Measurements from ENCODE around the gene SLX1A. TPM values are rescaled to one million over a fixed set of nuclear protein-coding genes. Genes with fewer than 3 reads are reported as not detected.

Gene SLX1A
- total and polyA plus RNA-seq, 9 of the 15 experiments (the other 6 are each of a cell fraction or from before 2014, with no cell fraction given) = 2.3 to 86.5 (median 11.6) TPM

DNA sequence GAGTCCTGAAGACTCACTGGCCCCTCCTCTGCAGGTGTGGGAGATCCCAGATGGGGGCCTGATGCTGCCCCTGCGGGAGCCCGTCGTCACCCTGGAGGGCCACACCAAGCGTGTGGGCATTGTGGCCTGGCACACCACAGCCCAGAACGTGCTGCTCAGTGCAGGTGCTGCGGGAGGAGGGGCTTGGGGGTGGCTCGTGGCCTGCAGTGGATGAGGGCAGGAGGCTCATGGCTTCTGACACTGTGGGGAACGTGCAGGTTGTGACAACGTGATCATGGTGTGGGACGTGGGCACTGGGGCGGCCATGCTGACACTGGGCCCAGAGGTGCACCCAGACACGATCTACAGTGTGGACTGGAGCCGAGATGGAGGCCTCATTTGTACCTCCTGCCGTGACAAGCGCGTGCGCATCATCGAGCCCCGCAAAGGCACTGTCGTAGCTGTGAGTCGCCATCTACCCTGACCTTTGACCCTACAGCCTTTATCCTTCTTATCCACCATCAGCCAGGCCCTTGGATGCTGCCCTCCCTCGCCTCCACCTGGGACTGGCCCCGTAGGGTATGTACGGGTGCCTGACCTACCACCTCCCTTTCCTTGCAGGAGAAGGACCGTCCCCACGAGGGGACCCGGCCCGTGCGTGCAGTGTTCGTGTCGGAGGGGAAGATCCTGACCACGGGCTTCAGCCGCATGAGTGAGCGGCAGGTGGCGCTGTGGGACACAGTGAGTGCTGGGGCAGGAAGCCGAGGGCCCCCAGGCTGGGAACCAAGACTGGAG lies 6.7 kb upstream of the SLX1A start (continued):
- TF ChIP-seq ZBTB11 (CRISPR knock-in tag; IDR thresholded peaks at IDR 0.05) = no peak; a peak in 1 of 6 replicates
- TF ChIP-seq NBN (IDR thresholded peaks at IDR 0.05; ENCODE audit: low read depth) = 0 out of 2 replicates have a peak, but pooled peaks have one; percentile 64
- no peak for TF ChIP-seq SMAD2 (IDR thresholded peaks at IDR 0.05; ENCODE audit: low read depth, low read length)
- TF ChIP-seq SMC3 (conservative IDR thresholded peaks at IDR 0.05; ENCODE audit: insufficient read depth, low read depth, low read length) = peak; percentile 56; the same call in 1 of the 2 replicates
- no peak for TF ChIP-seq HDGF (IDR thresholded peaks at IDR 0.05)
- peak; percentile 60 for TF ChIP-seq ETV1 (tag; conservative IDR thresholded peaks at IDR 0.05; ENCODE audit: low read depth)
- TF ChIP-seq MXD1 (CRISPR knock-in tag; IDR thresholded peaks at IDR 0.05; ENCODE audit: borderline replicate concordance, poor library complexity, severe bottlenecking) = peak; percentile 30
- TF ChIP-seq ARID1B (IDR thresholded peaks at IDR 0.05) = peak; percentile 75
- TF ChIP-seq ZNF146 (CRISPR knock-in tag; IDR thresholded peaks at IDR 0.05; ENCODE audit: unreplicated experiment) = no peak
- peak; percentile 83 for TF ChIP-seq MTA3 (IDR thresholded peaks at IDR 0.05; ENCODE audit: borderline replicate concordance)
- TF ChIP-seq TRIM28 (IDR thresholded peaks at IDR 0.05) = peak; percentile 50; the same call in 1 of the 2 replicates
- TF ChIP-seq TARDBP (IDR thresholded peaks at IDR 0.05) = 0 out of 2 replicates have a peak, but pooled peaks have one; percentile 33
- TF ChIP-seq CREB1 (IDR thresholded peaks at IDR 0.05) = peak; percentile 42
- TF ChIP-seq CREB1 (CRISPR knock-in tag; IDR thresholded peaks at IDR 0.05) = peak; percentile 70
- TF ChIP-seq SMARCA4 (IDR thresholded peaks at IDR 0.05) = peak; percentile 63; the same call in 1 of the 2 replicates
- no peak for TF ChIP-seq ZNF77 (CRISPR knock-in tag; IDR thresholded peaks at IDR 0.05)
- TF ChIP-seq WHSC1 (IDR thresholded peaks at IDR 0.05; ENCODE audit: low read length) = no peak
- TF ChIP-seq SRSF1 (IDR thresholded peaks at IDR 0.05; ENCODE audit: low read depth, low read length) = no peak
- peak; percentile 67; the same call in 1 of the 2 replicates for TF ChIP-seq HLTF (IDR thresholded peaks at IDR 0.05)
- TF ChIP-seq, protein P1, sequence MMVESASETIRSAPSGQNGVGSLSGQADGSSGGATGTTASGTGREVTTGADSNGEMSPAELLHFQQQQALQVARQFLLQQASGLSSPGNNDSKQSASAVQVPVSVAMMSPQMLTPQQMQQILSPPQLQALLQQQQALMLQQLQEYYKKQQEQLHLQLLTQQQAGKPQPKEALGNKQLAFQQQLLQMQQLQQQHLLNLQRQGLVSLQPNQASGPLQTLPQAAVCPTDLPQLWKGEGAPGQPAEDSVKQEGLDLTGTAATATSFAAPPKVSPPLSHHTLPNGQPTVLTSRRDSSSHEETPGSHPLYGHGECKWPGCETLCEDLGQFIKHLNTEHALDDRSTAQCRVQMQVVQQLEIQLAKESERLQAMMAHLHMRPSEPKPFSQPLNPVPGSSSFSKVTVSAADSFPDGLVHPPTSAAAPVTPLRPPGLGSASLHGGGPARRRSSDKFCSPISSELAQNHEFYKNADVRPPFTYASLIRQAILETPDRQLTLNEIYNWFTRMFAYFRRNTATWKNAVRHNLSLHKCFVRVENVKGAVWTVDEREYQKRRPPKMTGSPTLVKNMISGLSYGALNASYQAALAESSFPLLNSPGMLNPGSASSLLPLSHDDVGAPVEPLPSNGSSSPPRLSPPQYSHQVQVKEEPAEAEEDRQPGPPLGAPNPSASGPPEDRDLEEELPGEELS (CRISPR knock-in tag; IDR thresholded peaks at IDR 0.05; ENCODE audit: borderline replicate concordance) = peak; percentile 9; the same call in 1 of the 2 replicates
- no peak; the same call in 1 of the 2 replicates for TF ChIP-seq JUND (IDR thresholded peaks at IDR 0.05; ENCODE audit: borderline replicate concordance, low read depth, low read length)
- TF ChIP-seq JUND (tag; IDR thresholded peaks at IDR 0.05; ENCODE audit: borderline replicate concordance, low read depth, low read length) = peak; percentile 31; the same call in 1 of the 3 replicates

Measured in K562 (cell line).